Activated CD4-positive, alpha-beta T cell treated with anti-CD3 and anti-CD28 coated beads for 48 hours (primary cell): ENCODE data around the gene CPNE7.
"Not testable (repeated sequence)": the region's sequence is repeated elsewhere in the genome, so short reads cannot be mapped to it uniquely, and the experiment has no call there.

ENCODE experiments used
- DNase-seq: peaks from one replicate; pipeline ENCODE4 v3.0.0-alpha.2; 2020

CPNE7 gene

GRCh38 chr16:89586218-89586617 lies 10.7 kb downstream of the CPNE7 start:
- no peak for DNase-seq

GRCh38 chr16:89586853-89587252 lies 11.3 kb downstream of the CPNE7 start:
- DNase-seq: peak; percentile 31

GRCh38 chr16:89587676-89588075 lies 12.1 kb downstream of the CPNE7 start:
- DNase-seq: not testable (repeated sequence)

GRCh38 chr16:89588413-89589109 lies 13.0 kb downstream of the CPNE7 start:
- DNase-seq: no peak

GRCh38 chr16:89589241-89589926 lies 13.8 kb downstream of the CPNE7 start:
- DNase-seq: no peak

GRCh38 chr16:89593841-89594240 lies 18.3 kb downstream of the CPNE7 start:
- DNase-seq: no peak

- DNase-seq: no peak
Observed at GRCh38 chr16:89595330-89596060, 19.9 kb downstream of the CPNE7 start.

GRCh38 chr16:89596061-89596689 lies 20.6 kb downstream of the CPNE7 start:
- DNase-seq: no peak

GRCh38 chr16:89596957-89597649 lies 21.5 kb downstream of the CPNE7 start:
- DNase-seq: no peak

GRCh38 chr16:89598199-89598598 lies 22.6 kb downstream of the CPNE7 start:
- no peak for DNase-seq

GRCh38 chr16:89599451-89599858 lies 23.9 kb downstream of the CPNE7 start:
- peak; percentile 66 for DNase-seq

GRCh38 chr16:89599902-89600301 lies 24.3 kb downstream of the CPNE7 start:
- no peak for DNase-seq

- no peak for DNase-seq
Observed at GRCh38 chr16:89600427-89600826, 24.9 kb downstream of the CPNE7 start.

GRCh38 chr16:89600956-89601355 lies 25.4 kb downstream of the CPNE7 start:
- no peak for DNase-seq

- DNase-seq: no peak
Observed at GRCh38 chr16:89601906-89602272, 26.3 kb downstream of the CPNE7 start.

GRCh38 chr16:89602273-89602951 lies 26.9 kb downstream of the CPNE7 start:
- DNase-seq: peak; percentile 78

GRCh38 chr16:89602952-89603590 lies 27.5 kb downstream of the CPNE7 start:
- no peak for DNase-seq

- DNase-seq: no peak
Observed at GRCh38 chr16:89604764-89605163, 29.2 kb downstream of the CPNE7 start.

GRCh38 chr16:89605186-89605970 lies 29.8 kb downstream of the CPNE7 start:
- DNase-seq: no peak

- DNase-seq: no peak
Observed at GRCh38 chr16:89606006-89606405, 30.4 kb downstream of the CPNE7 start.

- DNase-seq: no peak
Observed at GRCh38 chr16:89607453-89607852, 31.9 kb downstream of the CPNE7 start.
